Kidney (tissue), 14 donors: ENCODE measurements around the gene FIG4. TPM values are rescaled to one million over a fixed set of nuclear protein-coding genes. Genes with fewer than 3 reads are reported as not detected.
"Not testable (repeated sequence)": the region's sequence is repeated elsewhere in the genome, so short reads cannot be mapped to it uniquely, and the experiment has no call there.

Experiments
- DNase-seq, 5 donors: peaks; one replicate each; pipeline ENCODE4 v3.0.0-alpha.2; 2013 to 2020
- FAIRE-seq: peaks from 2 replicates; lab custom pipeline; 2012; peaks lifted over from hg19 to GRCh38; lab: Jason Lieb, UNC
- H3K27ac ChIP-seq, 2 donors: one replicate each; pipeline ENCODE4 v1.7.0; 2013; ENCODE audit warnings: low read depth in 2 of 2, low read length in 2 of 2, inconsistent platforms in 1 of 2
- H3K27me3 ChIP-seq: one replicate; pipeline ENCODE4 v1.7.1; 2013; ENCODE audit warnings: low read length, inconsistent platforms; ENCODE audit not compliant: control insufficient read depth, insufficient read depth
- H3K36me3 ChIP-seq, 3 donors: one replicate each; pipeline versions ENCODE4 v1.7.0 to v1.7.1; 2013; ENCODE audit warnings: low read length in 3 of 3, control low read depth in 1 of 3, inconsistent platforms in 1 of 3; ENCODE audit not compliant: insufficient read depth in 3 of 3, control insufficient read depth in 2 of 3
- H3K4me1 ChIP-seq, 3 donors: one replicate each; pipeline versions ENCODE4 v1.7.0 to v1.7.1; 2013; ENCODE audit warnings: low read length in 3 of 3, inconsistent platforms in 1 of 3, low read depth in 1 of 3; ENCODE audit not compliant: control insufficient read depth in 2 of 3, insufficient read depth in 2 of 3
- H3K4me3 ChIP-seq, 3 donors: one replicate each; pipeline versions ENCODE4 v1.7.0 to v1.8.1; 2013; ENCODE audit warnings: low read length in 3 of 3, control low read depth in 1 of 3, inconsistent platforms in 1 of 3
- H3K9ac ChIP-seq, 3 donors: one replicate each; pipeline versions ENCODE4 v1.7.0 to v1.7.1; 2013; ENCODE audit warnings: low read length in 3 of 3, control low read depth in 1 of 3, inconsistent platforms in 1 of 3
- H3K9me3 ChIP-seq, 3 donors: one replicate each; pipeline versions ENCODE4 v1.7.0 to v1.7.1; 2013; ENCODE audit warnings: low read length in 3 of 3, control low read depth in 1 of 3, inconsistent platforms in 1 of 3; ENCODE audit not compliant: control insufficient read depth in 2 of 3, insufficient read depth in 1 of 3
- intact Hi-C: fragments of 100-400 bp; cut with DNase I; formaldehyde crosslinking; loops from one replicate; pipeline ENCODE4 v1.11.1; 2022
- polyA plus RNA-seq: library from polyadenylated mRNA; stranded (reverse); fragments of 350-450 nt; fragmentation: Illumina TruSeq; extraction: RNeasy Lipid Tissue Mini Kit (QIAGEN cat#74804); gene quantifications from one replicate; pipeline ENCODE4 v1.2.3, GENCODE V29; 2014; ENCODE audit warnings: low read depth, low replicate concordance; ENCODE audit not compliant: insufficient read depth
- total RNA-seq: library from RNA; stranded (reverse); fragmentation: NEBNext Ultra II Directional; extraction: Animal tissue kit (Norgen Biotek cat#: 25700); gene quantifications from one replicate; pipeline ENCODE4 v1.2.1, GENCODE V29; 2021
- TF ChIP-seq, protein P1 (sequence below): IDR thresholded peaks from 3 replicates; pipeline ENCODE4 v1.5.1; 2012; ENCODE audit warnings: mild to moderate bottlenecking, moderate library complexity, borderline replicate concordance; ENCODE audit not compliant: insufficient read depth; ENCODE audit errors: extremely low read depth
- donor health status: control.
- donor health status: control.
- donor health status: control.
- donor health status: control.
- donor health status: control.
- donor health status: DM: yes; HTN: yes; CAD: no.
- donor health status: Normal renal cell carcinoma (clear cell type).

The FIG4 gene
- total and polyA plus RNA-seq, 2 donors from 2014 or later: 13.1 to 17.8 TPM

- FAIRE-seq: no peak
- H3K36me3 ChIP-seq: no peaks in the 10 kb centered on the region
- intact Hi-C loops: no loop called here
- no peak overlapping the region for H3K27ac ChIP-seq
- H3K9ac ChIP-seq: no peak overlapping the region
- no peaks in the 10 kb centered on the region for H3K27me3 ChIP-seq
- no peaks in the 10 kb centered on the region for H3K4me1 ChIP-seq
- TF ChIP-seq, protein P1, sequence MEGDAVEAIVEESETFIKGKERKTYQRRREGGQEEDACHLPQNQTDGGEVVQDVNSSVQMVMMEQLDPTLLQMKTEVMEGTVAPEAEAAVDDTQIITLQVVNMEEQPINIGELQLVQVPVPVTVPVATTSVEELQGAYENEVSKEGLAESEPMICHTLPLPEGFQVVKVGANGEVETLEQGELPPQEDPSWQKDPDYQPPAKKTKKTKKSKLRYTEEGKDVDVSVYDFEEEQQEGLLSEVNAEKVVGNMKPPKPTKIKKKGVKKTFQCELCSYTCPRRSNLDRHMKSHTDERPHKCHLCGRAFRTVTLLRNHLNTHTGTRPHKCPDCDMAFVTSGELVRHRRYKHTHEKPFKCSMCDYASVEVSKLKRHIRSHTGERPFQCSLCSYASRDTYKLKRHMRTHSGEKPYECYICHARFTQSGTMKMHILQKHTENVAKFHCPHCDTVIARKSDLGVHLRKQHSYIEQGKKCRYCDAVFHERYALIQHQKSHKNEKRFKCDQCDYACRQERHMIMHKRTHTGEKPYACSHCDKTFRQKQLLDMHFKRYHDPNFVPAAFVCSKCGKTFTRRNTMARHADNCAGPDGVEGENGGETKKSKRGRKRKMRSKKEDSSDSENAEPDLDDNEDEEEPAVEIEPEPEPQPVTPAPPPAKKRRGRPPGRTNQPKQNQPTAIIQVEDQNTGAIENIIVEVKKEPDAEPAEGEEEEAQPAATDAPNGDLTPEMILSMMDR: no peak
- H3K9me3 ChIP-seq: no peaks in the 10 kb centered on the region
- no peak overlapping the region for H3K4me3 ChIP-seq
- DNase-seq: no peak
Observed at GRCh38 chr6:109676724-109677123, 14.4 kb upstream of the FIG4 start.

GRCh38 chr6:109678240-109678639 is 12.9 kb upstream of the FIG4 start:
- no peak overlapping the region for H3K9ac ChIP-seq
- DNase-seq (no peak), FAIRE-seq (no peak)
- TF ChIP-seq, protein P1: no peak
- no peak overlapping the region for H3K4me3 ChIP-seq
- no peaks in the 10 kb centered on the region for H3K4me1 ChIP-seq
- H3K9me3 ChIP-seq: no peaks in the 10 kb centered on the region
- no peaks in the 10 kb centered on the region for H3K27me3 ChIP-seq
- H3K27ac ChIP-seq: no peak overlapping the region
- H3K36me3 ChIP-seq: no peaks in the 10 kb centered on the region
- intact Hi-C loops: no loop called here

GRCh38 chr6:109678661-109679505 is 12.2 kb upstream of the FIG4 start:
- H3K36me3 ChIP-seq, H3K9ac ChIP-seq, H3K27ac ChIP-seq, H3K4me3 ChIP-seq, H3K4me1 ChIP-seq, H3K9me3 ChIP-seq, intact Hi-C loops, H3K27me3 ChIP-seq, FAIRE-seq: not testable (repeated sequence)
- DNase-seq: peak in 3 of 5 donors; percentile 9 to 34 (median 19)

DNA sequence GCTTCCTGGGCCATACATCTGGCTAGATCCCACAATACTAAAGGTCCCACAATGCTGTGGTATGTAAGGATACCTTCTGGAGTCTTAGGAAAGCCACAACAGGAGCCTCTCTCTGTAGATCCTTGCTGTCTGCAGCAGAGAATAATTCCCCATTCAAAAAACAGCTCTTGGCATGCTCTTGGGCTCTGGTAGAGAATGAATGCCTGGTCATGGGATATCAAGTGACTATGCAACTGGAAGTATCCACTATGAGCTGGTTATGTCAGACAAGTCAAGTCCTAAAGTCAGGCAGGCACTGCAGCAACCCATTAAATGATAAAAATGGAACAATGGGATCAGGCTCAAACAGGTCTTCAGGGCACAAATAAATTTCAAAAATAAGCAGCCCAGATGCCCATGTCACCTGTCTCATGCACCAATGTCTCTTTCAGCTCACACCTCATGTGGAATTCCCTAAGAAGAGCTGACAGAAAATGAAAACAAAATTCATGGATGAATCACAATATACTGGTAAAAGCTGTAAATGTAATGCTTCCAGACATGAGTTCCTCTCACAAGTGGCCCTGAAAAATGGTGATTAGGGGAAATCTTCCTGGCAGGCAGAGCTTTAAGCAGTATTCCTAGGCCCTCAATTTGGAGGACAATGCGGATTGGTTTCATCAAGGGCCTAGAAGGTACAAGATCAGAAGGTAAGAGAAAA is 4.4 kb upstream of the FIG4 start:
- no peak for DNase-seq
- FAIRE-seq: no peak
- H3K27me3 ChIP-seq: no peaks in the 10 kb centered on the region
- TF ChIP-seq, protein P1: no peak
- no peaks in the 10 kb centered on the region for H3K36me3 ChIP-seq
- intact Hi-C loops: no loop called here
- H3K4me3 ChIP-seq: no peak overlapping the region
- no peaks in the 10 kb centered on the region for H3K4me1 ChIP-seq
- no peak overlapping the region for H3K27ac ChIP-seq
- H3K9me3 ChIP-seq: no peaks in the 10 kb centered on the region
- no peak overlapping the region for H3K9ac ChIP-seq
